Osteoblast (primary cell): Measurements from ENCODE around the gene GRB10. TPM values are rescaled to one million over a fixed set of nuclear protein-coding genes. Genes with fewer than 3 reads are reported as not detected.

Experiments used
- DNase-seq: peaks from one replicate; pipeline ENCODE4 v3.0.0; 2011; ENCODE audit warnings: low spot score, mixed read lengths; ENCODE audit not compliant: insufficient read length; ENCODE audit errors: missing footprints
- H2AFZ ChIP-seq: 2 replicates; pipeline ENCODE4 v1.6.0; 2011; ENCODE audit warnings: mild to moderate bottlenecking, low read length
- H3K27ac ChIP-seq: 2 replicates; pipeline ENCODE4 v1.5.1; 2011; ENCODE audit warnings: mild to moderate bottlenecking, low read depth, low read length, moderate library complexity
- H3K27me3 ChIP-seq: 2 replicates; pipeline ENCODE4 v1.6.0; 2012; ENCODE audit warnings: mild to moderate bottlenecking, control low read depth, inconsistent platforms, low read length, moderate library complexity; ENCODE audit not compliant: insufficient read depth
- H3K36me3 ChIP-seq: 2 replicates; pipeline ENCODE4 v1.5.1; 2011; ENCODE audit warnings: mild to moderate bottlenecking, low read length, control low read depth, moderate library complexity; ENCODE audit not compliant: insufficient read depth
- H3K4me1 ChIP-seq: 2 replicates; pipeline ENCODE4 v1.5.1; 2011; ENCODE audit warnings: mild to moderate bottlenecking, low read length, control low read depth, moderate library complexity; ENCODE audit not compliant: insufficient read depth
- H3K4me2 ChIP-seq: 2 replicates; pipeline ENCODE4 v1.6.0; 2011; ENCODE audit warnings: mild to moderate bottlenecking, low read length; ENCODE audit not compliant: insufficient read depth
- H3K4me3 ChIP-seq: fragments of 200-600 bp; sonication (generic); 3 replicates; pipeline ENCODE4 v1.5.1; 2012; ENCODE audit warnings: mild to moderate bottlenecking, low read length, inconsistent platforms; ENCODE audit not compliant: insufficient read depth
- H3K79me2 ChIP-seq: 2 replicates; pipeline ENCODE4 v1.6.0; 2012; ENCODE audit warnings: mild to moderate bottlenecking, low read length, control low read depth, inconsistent platforms; ENCODE audit not compliant: insufficient read depth
- H3K9me3 ChIP-seq: 2 replicates; pipeline ENCODE4 v1.5.1; 2011; ENCODE audit warnings: low read depth, low read length, control low read depth
- H4K20me1 ChIP-seq: 2 replicates; pipeline ENCODE4 v1.6.0; 2012; ENCODE audit warnings: mild to moderate bottlenecking, low read length, control low read depth; ENCODE audit not compliant: insufficient read depth
- total RNA-seq: library from RNA; depleted of rRNA; stranded (reverse); fragments of >200 nt; gene quantifications from 2 replicates; pipeline ENCODE4 v1.2.3, GENCODE V29; 2012
- TF ChIP-seq, protein P1 (sequence below): IDR thresholded peaks from 2 replicates; pipeline ENCODE4 v1.5.1; 2011; ENCODE audit warnings: mild to moderate bottlenecking, low read depth, low read length, moderate library complexity; ENCODE audit errors: extremely low read depth

GRB10 gene
- total RNA-seq, 1 donor, result 62.6 TPM

DNA sequence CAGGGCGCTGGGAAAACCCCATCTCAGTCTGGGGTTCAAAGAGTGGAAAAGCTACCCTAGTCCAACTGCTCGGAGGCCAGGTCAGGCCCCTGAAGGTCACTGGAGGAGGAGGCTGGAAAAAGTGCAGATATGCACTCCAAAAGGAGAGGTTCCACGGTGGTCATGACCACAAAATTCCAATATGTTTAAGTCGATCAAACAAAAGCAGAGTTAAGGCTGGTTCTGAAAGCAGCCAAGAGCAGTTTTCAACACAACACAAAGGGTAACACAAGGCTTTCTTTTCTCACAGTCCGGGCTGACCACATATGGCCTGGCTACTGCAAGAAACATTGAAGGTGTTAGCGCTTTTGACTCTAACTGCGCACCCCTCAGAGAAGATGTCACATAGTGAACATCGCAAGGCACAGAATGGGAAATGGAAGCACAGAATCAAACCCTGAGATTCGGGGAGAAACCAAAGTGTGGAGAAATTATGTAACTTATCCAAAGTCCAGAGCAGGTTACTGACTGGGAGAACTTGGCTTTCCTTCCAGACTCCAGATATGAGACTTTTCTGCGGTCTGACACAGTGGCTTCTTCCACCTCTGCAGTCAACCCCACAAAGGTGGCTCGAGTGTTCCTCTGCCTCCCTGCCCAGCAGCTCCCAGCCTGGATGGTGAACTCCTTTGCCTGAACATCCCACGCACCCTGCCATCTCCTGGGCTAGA lies 1.3 kb upstream of the GRB10 start:
- DNase-seq, result no peak
- TF ChIP-seq, protein P1, sequence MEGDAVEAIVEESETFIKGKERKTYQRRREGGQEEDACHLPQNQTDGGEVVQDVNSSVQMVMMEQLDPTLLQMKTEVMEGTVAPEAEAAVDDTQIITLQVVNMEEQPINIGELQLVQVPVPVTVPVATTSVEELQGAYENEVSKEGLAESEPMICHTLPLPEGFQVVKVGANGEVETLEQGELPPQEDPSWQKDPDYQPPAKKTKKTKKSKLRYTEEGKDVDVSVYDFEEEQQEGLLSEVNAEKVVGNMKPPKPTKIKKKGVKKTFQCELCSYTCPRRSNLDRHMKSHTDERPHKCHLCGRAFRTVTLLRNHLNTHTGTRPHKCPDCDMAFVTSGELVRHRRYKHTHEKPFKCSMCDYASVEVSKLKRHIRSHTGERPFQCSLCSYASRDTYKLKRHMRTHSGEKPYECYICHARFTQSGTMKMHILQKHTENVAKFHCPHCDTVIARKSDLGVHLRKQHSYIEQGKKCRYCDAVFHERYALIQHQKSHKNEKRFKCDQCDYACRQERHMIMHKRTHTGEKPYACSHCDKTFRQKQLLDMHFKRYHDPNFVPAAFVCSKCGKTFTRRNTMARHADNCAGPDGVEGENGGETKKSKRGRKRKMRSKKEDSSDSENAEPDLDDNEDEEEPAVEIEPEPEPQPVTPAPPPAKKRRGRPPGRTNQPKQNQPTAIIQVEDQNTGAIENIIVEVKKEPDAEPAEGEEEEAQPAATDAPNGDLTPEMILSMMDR, result no peak
- Histone ChIP-seq H3K27ac (no peak overlapping the region), H3K9me3 (no peaks in the 10 kb centered on the region), H3K27me3 (no peaks in the 10 kb centered on the region), H2AFZ (no peak overlapping the region), H3K4me3 (no peak overlapping the region), H3K4me2 (no peak overlapping the region), H4K20me1 (peaks cover 88% of the 10 kb centered on the region), H3K4me1 (peaks cover 6% of the 10 kb centered on the region), H3K36me3 (no peaks in the 10 kb centered on the region), H3K79me2 (peaks cover 96% of the 10 kb centered on the region)

DNA sequence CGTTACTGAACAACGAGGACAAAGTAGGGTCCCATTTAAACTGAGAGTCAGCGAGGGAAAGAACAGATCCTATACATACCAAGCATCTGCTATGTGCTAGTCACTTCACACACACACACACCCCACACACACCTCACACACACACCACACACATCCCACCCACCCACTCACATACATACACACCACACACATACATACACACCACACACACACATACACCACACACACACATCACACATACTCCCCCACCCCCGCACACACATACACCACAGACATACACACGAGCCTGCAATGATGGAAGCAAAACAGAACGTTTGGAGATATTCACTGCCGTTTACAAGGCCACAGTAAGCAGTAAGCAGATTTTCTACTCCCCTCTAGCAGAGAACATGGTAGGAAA lies 607 bp upstream of the GRB10 start:
- Histone ChIP-seq H3K4me1 (peaks cover 6% of the 10 kb centered on the region), H2AFZ (no peak overlapping the region), H3K9me3 (no peaks in the 10 kb centered on the region), H3K36me3 (no peaks in the 10 kb centered on the region), H3K27ac (peak overlapping the region; percentile 6), H3K79me2 (peaks cover 96% of the 10 kb centered on the region), H3K4me3 (peak overlapping the region; percentile 69), H4K20me1 (peaks cover 87% of the 10 kb centered on the region), H3K27me3 (no peaks in the 10 kb centered on the region), H3K4me2 (peak overlapping the region; percentile 71)
- TF ChIP-seq, protein P1, result no peak
- no peak for DNase-seq

DNA sequence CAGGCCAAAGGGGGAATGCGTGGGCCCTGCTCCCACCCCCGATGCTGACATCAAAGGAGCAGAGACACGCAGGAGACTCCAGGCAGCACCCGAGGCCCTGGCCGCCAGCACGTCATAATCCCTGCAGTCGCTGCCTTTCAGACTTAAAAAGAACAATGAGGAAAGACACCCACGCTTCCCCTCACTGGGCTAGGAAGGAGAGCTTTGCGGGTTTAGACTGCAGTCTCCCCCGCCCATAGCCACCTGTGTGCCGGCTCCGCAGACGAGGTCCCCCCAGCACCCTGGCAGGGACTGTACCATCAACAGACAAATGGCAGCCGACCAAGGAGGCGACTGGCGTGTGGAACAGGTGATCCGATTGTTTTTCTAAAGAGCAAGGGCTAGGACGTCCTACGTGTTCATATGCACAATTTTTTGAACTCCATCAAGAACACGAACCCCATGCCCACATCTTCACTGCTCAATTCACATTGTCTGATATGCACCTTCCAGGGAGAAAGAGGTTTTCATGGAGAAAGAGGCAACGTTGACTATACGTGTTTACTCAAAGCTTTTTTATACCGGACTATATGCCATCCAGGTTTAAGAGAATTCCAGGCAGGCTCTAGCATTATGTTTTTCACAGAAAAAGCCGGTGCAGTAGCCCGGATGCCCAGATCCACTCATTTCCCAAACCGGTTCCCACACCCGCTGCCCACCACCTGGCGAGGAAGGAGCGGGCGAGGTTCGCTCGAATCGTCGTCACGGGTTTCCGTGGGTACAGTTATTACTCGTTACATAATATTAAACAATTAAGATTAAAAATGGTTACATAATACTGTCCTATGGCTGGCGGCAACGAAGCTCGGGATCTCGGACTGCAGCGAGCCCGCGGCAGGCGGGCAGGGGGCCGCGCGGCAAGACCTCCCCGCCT lies 1.1 kb downstream of the GRB10 start:
- Histone ChIP-seq H3K79me2 (peaks cover 96% of the 10 kb centered on the region), H3K4me3 (peak overlapping the region; percentile 7), H3K9me3 (no peaks in the 10 kb centered on the region), H2AFZ (no peak overlapping the region), H3K27me3 (no peaks in the 10 kb centered on the region), H4K20me1 (peaks cover 82% of the 10 kb centered on the region), H3K27ac (no peak overlapping the region), H3K36me3 (no peaks in the 10 kb centered on the region), H3K4me1 (peaks cover 6% of the 10 kb centered on the region), H3K4me2 (peak overlapping the region; percentile 65)
- DNase-seq, result no peak
- TF ChIP-seq, protein P1, result no peak

DNA sequence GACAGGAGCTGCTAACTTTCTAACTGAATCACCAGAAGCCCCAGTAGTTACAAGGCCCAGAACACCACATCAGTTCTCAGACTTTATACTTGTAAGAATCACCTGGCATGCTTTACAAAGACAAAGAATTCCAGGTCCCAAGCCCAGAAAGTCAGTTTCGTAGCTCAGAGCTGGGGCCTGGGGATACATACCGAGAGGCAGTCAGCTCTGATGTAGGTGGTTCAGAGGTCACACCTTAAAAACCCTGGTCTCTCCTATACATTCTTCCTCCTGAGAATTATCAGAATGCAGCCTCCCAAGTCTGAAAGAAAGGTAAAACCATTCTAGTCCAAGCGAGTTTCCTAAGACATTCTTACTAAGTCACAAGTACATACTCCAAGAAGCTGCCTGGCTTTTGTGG lies 2.3 kb downstream of the GRB10 start:
- Histone ChIP-seq H3K27ac (no peak overlapping the region), H2AFZ (no peak overlapping the region), H4K20me1 (peaks cover 86% of the 10 kb centered on the region), H3K4me1 (peaks cover 6% of the 10 kb centered on the region), H3K36me3 (no peaks in the 10 kb centered on the region), H3K9me3 (no peaks in the 10 kb centered on the region), H3K4me3 (no peak overlapping the region), H3K27me3 (no peaks in the 10 kb centered on the region), H3K4me2 (no peak overlapping the region), H3K79me2 (peaks cover 98% of the 10 kb centered on the region)
- no peak for DNase-seq
- TF ChIP-seq, protein P1, result no peak
